Measurements from ENCODE around the gene MGAT5B.

MGAT5B gene

GRCh38 chr17:76877437-76877836, 9.2 kb downstream of the MGAT5B start:
- peaks cover 2 to 32% (median 25%) of the 10 kb centered on the region in 5 donors for H3K27me3 ChIP-seq (ENCODE audit: control insufficient read depth in 5 of 5, insufficient read depth in 4 of 5, low read length in 5 of 5)
- peaks cover 0 to 7% (median 0%) of the 10 kb centered on the region in 5 donors for H3K9me3 ChIP-seq (ENCODE audit: control insufficient read depth in 5 of 5, low read length in 5 of 5)
- no peak overlapping the region for H3K27ac ChIP-seq (ENCODE audit: low read depth, low read length)
- H3K9ac ChIP-seq (ENCODE audit: low read length in 5 of 5), result no peak overlapping the region
- no peak overlapping the region for H3K4me3 ChIP-seq (ENCODE audit: low read depth in 1 of 5, low read length in 5 of 5)
- H3K36me3 ChIP-seq (ENCODE audit: control insufficient read depth in 5 of 5, insufficient read depth in 5 of 5, low read length in 5 of 5), result no peaks in the 10 kb centered on the region
- H3K4me1 ChIP-seq (ENCODE audit: control insufficient read depth in 5 of 5, insufficient read depth in 5 of 5, low read length in 5 of 5), result no peaks in the 10 kb centered on the region

- Histone ChIP-seq H3K27me3 (ENCODE audit: control insufficient read depth in 5 of 5, insufficient read depth in 4 of 5, low read length in 5 of 5) (peaks cover 0 to 22% (median 17%) of the 10 kb centered on the region in 5 donors), H3K4me3 (ENCODE audit: low read depth in 1 of 5, low read length in 5 of 5) (no peak overlapping the region), H3K9me3 (ENCODE audit: control insufficient read depth in 5 of 5, low read length in 5 of 5) (peaks cover 0 to 7% (median 0%) of the 10 kb centered on the region in 5 donors), H3K9ac (ENCODE audit: low read length in 5 of 5) (no peak overlapping the region), H3K4me1 (ENCODE audit: control insufficient read depth in 5 of 5, insufficient read depth in 5 of 5, low read length in 5 of 5) (no peaks in the 10 kb centered on the region), H3K27ac (ENCODE audit: low read depth, low read length) (no peak overlapping the region), H3K36me3 (ENCODE audit: control insufficient read depth in 5 of 5, insufficient read depth in 5 of 5, low read length in 5 of 5) (no peaks in the 10 kb centered on the region)
Measured at GRCh38 chr17:76878568-76878967, 10.4 kb downstream of the MGAT5B start.

- H3K9me3 ChIP-seq (ENCODE audit: control insufficient read depth in 5 of 5, low read length in 5 of 5), result peaks cover 0 to 7% (median 0%) of the 10 kb centered on the region in 5 donors
- H3K4me1 ChIP-seq (ENCODE audit: control insufficient read depth in 5 of 5, insufficient read depth in 5 of 5, low read length in 5 of 5), result no peaks in the 10 kb centered on the region
- H3K36me3 ChIP-seq (ENCODE audit: control insufficient read depth in 5 of 5, insufficient read depth in 5 of 5, low read length in 5 of 5), result no peaks in the 10 kb centered on the region
- H3K4me3 ChIP-seq (ENCODE audit: low read depth in 1 of 5, low read length in 5 of 5), result no peak overlapping the region
- H3K27ac ChIP-seq (ENCODE audit: low read depth, low read length), result no peak overlapping the region
- peaks cover 0 to 19% (median 16%) of the 10 kb centered on the region in 5 donors for H3K27me3 ChIP-seq (ENCODE audit: control insufficient read depth in 5 of 5, insufficient read depth in 4 of 5, low read length in 5 of 5)
- no peak overlapping the region for H3K9ac ChIP-seq (ENCODE audit: low read length in 5 of 5)
Measured at GRCh38 chr17:76879254-76879653, 11.1 kb downstream of the MGAT5B start.

DNA sequence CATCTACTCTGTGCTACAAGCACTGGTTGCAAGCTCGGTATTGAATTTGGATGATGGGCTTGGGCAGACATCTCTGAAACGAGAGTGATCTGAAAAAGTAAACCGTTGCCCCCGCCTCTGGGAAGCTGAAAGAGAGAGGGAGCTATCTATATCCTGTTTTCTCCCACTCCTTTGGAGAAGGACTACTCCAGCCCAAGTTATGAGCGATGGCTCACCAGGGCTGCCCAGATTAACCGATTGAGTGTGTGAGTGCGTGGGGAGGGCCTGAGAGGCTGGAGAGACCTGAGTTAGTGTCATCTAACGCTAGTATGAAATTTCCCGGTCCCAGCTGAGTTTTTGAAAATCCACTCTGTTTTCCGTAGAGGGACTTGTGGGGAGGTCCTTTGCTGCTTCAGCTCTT, 11.5 kb downstream of the MGAT5B start:
- H3K36me3 ChIP-seq (ENCODE audit: control insufficient read depth in 5 of 5, insufficient read depth in 5 of 5, low read length in 5 of 5), result no peaks in the 10 kb centered on the region
- peaks cover 0 to 19% (median 15%) of the 10 kb centered on the region in 5 donors for H3K27me3 ChIP-seq (ENCODE audit: control insufficient read depth in 5 of 5, insufficient read depth in 4 of 5, low read length in 5 of 5)
- H3K4me1 ChIP-seq (ENCODE audit: control insufficient read depth in 5 of 5, insufficient read depth in 5 of 5, low read length in 5 of 5), result no peaks in the 10 kb centered on the region
- H3K9me3 ChIP-seq (ENCODE audit: control insufficient read depth in 5 of 5, low read length in 5 of 5), result peaks cover 0 to 7% (median 0%) of the 10 kb centered on the region in 5 donors
- no peak overlapping the region for H3K27ac ChIP-seq (ENCODE audit: low read depth, low read length)
- no peak overlapping the region for H3K9ac ChIP-seq (ENCODE audit: low read length in 5 of 5)
- no peak overlapping the region for H3K4me3 ChIP-seq (ENCODE audit: low read depth in 1 of 5, low read length in 5 of 5)

DNA sequence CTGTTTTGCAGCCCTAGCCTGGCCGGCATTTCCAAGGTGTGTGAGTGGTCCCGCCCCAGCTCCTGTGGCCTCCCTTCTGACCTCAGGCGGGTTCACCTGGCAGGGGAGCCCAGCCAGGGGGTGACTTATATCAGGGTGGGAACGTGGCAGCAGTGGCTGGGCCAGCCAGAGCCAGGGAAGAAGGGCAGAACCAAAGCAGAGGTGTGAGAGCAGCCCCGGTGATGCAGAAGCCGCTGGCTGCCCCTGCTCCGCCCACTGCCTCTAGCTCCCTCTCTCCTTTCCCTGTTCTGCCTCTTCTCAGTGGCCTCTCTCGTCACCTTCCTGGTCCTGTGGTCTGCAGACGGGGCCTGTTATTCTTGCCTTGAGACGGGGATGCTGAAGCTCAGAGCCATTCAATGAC, 12.1 kb downstream of the MGAT5B start:
- no peak overlapping the region for H3K4me3 ChIP-seq (ENCODE audit: low read depth in 1 of 5, low read length in 5 of 5)
- H3K27me3 ChIP-seq (ENCODE audit: control insufficient read depth in 5 of 5, insufficient read depth in 4 of 5, low read length in 5 of 5), result peaks cover 0 to 20% (median 18%) of the 10 kb centered on the region in 5 donors
- H3K36me3 ChIP-seq (ENCODE audit: control insufficient read depth in 5 of 5, insufficient read depth in 5 of 5, low read length in 5 of 5), result no peaks in the 10 kb centered on the region
- peaks cover 0 to 5% (median 0%) of the 10 kb centered on the region in 5 donors for H3K9me3 ChIP-seq (ENCODE audit: control insufficient read depth in 5 of 5, low read length in 5 of 5)
- H3K4me1 ChIP-seq (ENCODE audit: control insufficient read depth in 5 of 5, insufficient read depth in 5 of 5, low read length in 5 of 5), result no peaks in the 10 kb centered on the region
- no peak overlapping the region for H3K27ac ChIP-seq (ENCODE audit: low read depth, low read length)
- no peak overlapping the region for H3K9ac ChIP-seq (ENCODE audit: low read length in 5 of 5)

DNA sequence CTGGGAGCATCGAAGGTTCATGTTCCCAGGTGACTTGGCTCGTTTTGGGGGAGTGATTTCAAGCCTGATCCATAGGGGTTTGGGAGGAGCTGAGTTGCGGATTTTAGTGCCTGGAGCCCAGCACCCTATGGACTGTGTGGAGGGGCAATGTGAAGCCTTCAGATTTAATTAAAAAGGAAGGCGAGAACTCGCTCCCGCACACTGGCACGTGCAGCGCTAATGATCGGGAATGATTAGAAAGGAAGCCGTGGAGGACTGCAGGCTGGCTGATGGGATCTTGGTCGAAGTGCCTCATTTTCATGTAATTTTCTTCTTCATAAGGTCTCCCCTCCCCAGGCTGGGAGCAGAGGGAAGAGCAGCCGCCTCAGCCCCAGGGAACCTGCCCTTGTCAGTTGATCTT, 12.8 kb downstream of the MGAT5B start:
- peaks cover 0 to 1% (median 0%) of the 10 kb centered on the region in 5 donors for H3K9me3 ChIP-seq (ENCODE audit: control insufficient read depth in 5 of 5, low read length in 5 of 5)
- H3K9ac ChIP-seq (ENCODE audit: low read length in 5 of 5), result no peak overlapping the region
- H3K36me3 ChIP-seq (ENCODE audit: control insufficient read depth in 5 of 5, insufficient read depth in 5 of 5, low read length in 5 of 5), result no peaks in the 10 kb centered on the region
- H3K4me3 ChIP-seq (ENCODE audit: low read depth in 1 of 5, low read length in 5 of 5), result no peak overlapping the region
- no peaks in the 10 kb centered on the region for H3K4me1 ChIP-seq (ENCODE audit: control insufficient read depth in 5 of 5, insufficient read depth in 5 of 5, low read length in 5 of 5)
- H3K27ac ChIP-seq (ENCODE audit: low read depth, low read length), result no peak overlapping the region
- H3K27me3 ChIP-seq (ENCODE audit: control insufficient read depth in 5 of 5, insufficient read depth in 4 of 5, low read length in 5 of 5), result peaks cover 0 to 23% (median 18%) of the 10 kb centered on the region in 5 donors

DNA sequence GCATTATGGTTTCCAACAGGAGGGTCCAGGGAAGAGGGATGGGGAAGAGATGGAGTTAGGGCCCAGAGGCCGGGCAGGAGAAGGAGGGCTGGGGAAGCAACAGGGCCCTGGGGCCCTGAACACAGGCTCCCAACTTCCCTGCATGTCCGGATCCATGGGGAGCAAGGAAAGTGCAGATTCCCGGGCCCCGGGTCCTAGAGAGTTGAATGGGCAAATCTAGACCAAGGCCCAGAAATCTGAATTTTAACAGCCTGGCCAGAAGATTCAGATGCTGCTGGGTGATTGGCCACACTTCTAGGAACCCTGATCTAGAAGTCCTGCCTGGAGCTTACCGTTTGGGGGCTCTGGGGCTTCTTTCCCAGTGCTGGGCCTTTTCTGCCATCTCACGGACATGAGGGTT, 13.2 kb downstream of the MGAT5B start:
- no peaks in the 10 kb centered on the region for H3K4me1 ChIP-seq (ENCODE audit: control insufficient read depth in 5 of 5, insufficient read depth in 5 of 5, low read length in 5 of 5)
- no peak overlapping the region for H3K4me3 ChIP-seq (ENCODE audit: low read depth in 1 of 5, low read length in 5 of 5)
- no peak overlapping the region for H3K9ac ChIP-seq (ENCODE audit: low read length in 5 of 5)
- no peaks in the 10 kb centered on the region for H3K36me3 ChIP-seq (ENCODE audit: control insufficient read depth in 5 of 5, insufficient read depth in 5 of 5, low read length in 5 of 5)
- H3K9me3 ChIP-seq (ENCODE audit: control insufficient read depth in 5 of 5, low read length in 5 of 5), result no peaks in the 10 kb centered on the region
- peaks cover 0 to 23% (median 18%) of the 10 kb centered on the region in 5 donors for H3K27me3 ChIP-seq (ENCODE audit: control insufficient read depth in 5 of 5, insufficient read depth in 4 of 5, low read length in 5 of 5)
- H3K27ac ChIP-seq (ENCODE audit: low read depth, low read length), result no peak overlapping the region

- Histone ChIP-seq H3K9ac (ENCODE audit: low read length in 5 of 5) (no peak overlapping the region), H3K27ac (ENCODE audit: low read depth, low read length) (no peak overlapping the region)
Measured at GRCh38 chr17:76881966-76882365, 13.8 kb downstream of the MGAT5B start.

DNA sequence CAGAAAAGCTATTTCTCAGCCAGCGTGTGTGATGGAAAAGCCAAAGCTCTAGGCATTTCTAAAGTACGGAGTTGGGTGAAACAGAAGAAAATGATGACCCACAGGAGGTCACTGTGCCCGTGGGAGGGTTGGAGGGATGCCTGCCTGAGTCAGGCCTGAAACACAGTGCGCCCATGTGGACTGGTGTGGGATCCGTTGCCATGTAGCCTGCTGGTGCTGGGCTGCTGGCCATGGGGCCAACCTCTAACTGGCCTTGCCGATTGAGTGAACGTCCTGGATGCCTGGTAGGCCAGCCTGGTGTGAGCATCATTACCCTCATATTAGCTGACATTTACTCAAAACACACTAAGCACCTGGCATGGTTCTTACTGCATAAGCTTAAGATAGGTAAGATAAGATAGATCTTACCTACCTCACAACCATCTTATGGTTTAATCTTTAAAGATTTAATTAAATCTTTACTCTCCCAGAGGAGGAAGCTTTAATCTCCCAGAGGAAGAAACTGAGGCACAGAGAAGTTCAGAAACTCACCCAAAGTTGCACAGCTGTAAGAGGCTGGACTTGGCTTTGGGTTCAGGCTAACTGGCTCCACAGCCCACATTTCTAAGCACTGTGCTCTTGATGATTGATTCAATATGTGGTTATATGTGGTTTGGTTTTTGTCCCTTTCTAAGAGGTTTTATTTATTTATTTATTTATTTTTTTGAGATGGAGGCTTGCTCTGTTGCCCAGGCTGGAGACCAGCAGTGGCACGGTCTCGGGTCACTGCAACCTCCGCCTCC, 15.7 kb downstream of the MGAT5B start:
- Histone ChIP-seq H3K4me3 (ENCODE audit: low read depth in 1 of 5, low read length in 5 of 5) (no peak overlapping the region), H3K27me3 (ENCODE audit: control insufficient read depth in 5 of 5, insufficient read depth in 4 of 5, low read length in 5 of 5) (peaks cover 4 to 25% (median 20%) of the 10 kb centered on the region in 5 donors), H3K36me3 (ENCODE audit: control insufficient read depth in 5 of 5, insufficient read depth in 5 of 5, low read length in 5 of 5) (no peaks in the 10 kb centered on the region), H3K27ac (ENCODE audit: low read depth, low read length) (no peak overlapping the region), H3K9me3 (ENCODE audit: control insufficient read depth in 5 of 5, low read length in 5 of 5) (no peaks in the 10 kb centered on the region), H3K4me1 (ENCODE audit: control insufficient read depth in 5 of 5, insufficient read depth in 5 of 5, low read length in 5 of 5) (no peaks in the 10 kb centered on the region), H3K9ac (ENCODE audit: low read length in 5 of 5) (no peak overlapping the region)

More at GRCh38 chr17:76881966-76882365, 13.8 kb downstream of the MGAT5B start:
- Histone ChIP-seq H3K4me3 (ENCODE audit: low read depth in 1 of 5, low read length in 5 of 5) (no peak overlapping the region), H3K4me1 (ENCODE audit: control insufficient read depth in 5 of 5, insufficient read depth in 5 of 5, low read length in 5 of 5) (no peaks in the 10 kb centered on the region), H3K27me3 (ENCODE audit: control insufficient read depth in 5 of 5, insufficient read depth in 4 of 5, low read length in 5 of 5) (peaks cover 0 to 23% (median 18%) of the 10 kb centered on the region in 5 donors), H3K9me3 (ENCODE audit: control insufficient read depth in 5 of 5, low read length in 5 of 5) (no peaks in the 10 kb centered on the region), H3K36me3 (ENCODE audit: control insufficient read depth in 5 of 5, insufficient read depth in 5 of 5, low read length in 5 of 5) (no peaks in the 10 kb centered on the region)

- Histone ChIP-seq H3K9ac (ENCODE audit: low read length in 5 of 5) (no peak overlapping the region), H3K4me1 (ENCODE audit: control insufficient read depth in 5 of 5, insufficient read depth in 5 of 5, low read length in 5 of 5) (no peaks in the 10 kb centered on the region)
Measured at GRCh38 chr17:76884995-76885893, 17.0 kb downstream of the MGAT5B start.

More at GRCh38 chr17:76884995-76885893, 17.0 kb downstream of the MGAT5B start:
- H3K4me3 ChIP-seq (ENCODE audit: low read depth in 1 of 5, low read length in 5 of 5), result no peak overlapping the region
- peaks cover 4 to 15% (median 14%) of the 10 kb centered on the region in 5 donors for H3K27me3 ChIP-seq (ENCODE audit: control insufficient read depth in 5 of 5, insufficient read depth in 4 of 5, low read length in 5 of 5)
- no peak overlapping the region for H3K27ac ChIP-seq (ENCODE audit: low read depth, low read length)
- no peaks in the 10 kb centered on the region for H3K9me3 ChIP-seq (ENCODE audit: control insufficient read depth in 5 of 5, low read length in 5 of 5)
- no peaks in the 10 kb centered on the region for H3K36me3 ChIP-seq (ENCODE audit: control insufficient read depth in 5 of 5, insufficient read depth in 5 of 5, low read length in 5 of 5)

Measured in subcutaneous abdominal adipose tissue (tissue), 5 donors.